GM21390 (cell line): ENCODE measurements around the gene IL1R2.

ENCODE experiments used
- ATAC-seq: cut with Tn5 transposase; IDR thresholded peaks from one replicate; pipeline ENCODE4 v1.9.1; 2021; ENCODE audit not compliant: unreplicated experiment

IL1R2 gene

DNA sequence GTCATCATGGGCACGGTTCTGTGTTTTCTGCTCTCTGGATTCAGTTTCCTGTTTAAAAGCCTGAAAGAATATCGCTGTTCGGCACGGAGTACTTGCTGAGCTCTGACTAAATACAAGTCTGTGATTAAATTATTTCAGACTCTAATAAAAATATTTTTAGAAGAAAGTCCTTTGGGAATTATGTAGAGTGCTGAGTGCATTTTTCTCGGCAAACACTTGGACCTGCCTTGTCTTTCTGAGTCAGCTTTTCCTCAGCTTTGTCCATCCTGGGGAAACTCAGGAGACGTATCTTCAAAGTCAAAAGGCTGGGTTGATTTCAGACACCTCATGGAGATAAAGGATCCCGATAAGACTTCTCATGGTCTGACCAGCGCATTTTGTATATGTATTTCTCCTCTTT, 45.9 kb downstream of the IL1R2 start:
- no peak for ATAC-seq

DNA sequence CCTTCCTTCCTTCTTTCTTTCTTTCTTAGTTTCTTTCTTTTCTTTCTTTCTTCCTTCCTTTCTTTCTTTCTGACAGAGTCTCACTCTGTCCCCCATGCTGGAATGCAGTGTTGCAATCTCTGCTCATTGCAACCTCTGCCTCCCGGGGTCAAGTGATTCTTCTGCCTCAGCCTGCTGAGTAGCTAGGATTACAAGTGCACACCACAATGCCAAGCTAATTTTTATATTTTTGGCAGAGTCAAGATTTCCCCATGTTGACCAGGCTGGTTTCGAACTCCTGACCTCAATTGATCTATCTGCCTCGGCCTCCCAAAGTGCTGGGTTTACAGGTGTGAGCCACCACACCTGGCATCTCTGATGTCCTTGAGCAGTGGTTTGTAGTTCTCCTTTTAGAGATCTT, 48.5 kb downstream of the IL1R2 start:
- ATAC-seq, result no peak

GRCh38 chr2:102041351-102041750, 49.6 kb downstream of the IL1R2 start:
- no peak for ATAC-seq

DNA sequence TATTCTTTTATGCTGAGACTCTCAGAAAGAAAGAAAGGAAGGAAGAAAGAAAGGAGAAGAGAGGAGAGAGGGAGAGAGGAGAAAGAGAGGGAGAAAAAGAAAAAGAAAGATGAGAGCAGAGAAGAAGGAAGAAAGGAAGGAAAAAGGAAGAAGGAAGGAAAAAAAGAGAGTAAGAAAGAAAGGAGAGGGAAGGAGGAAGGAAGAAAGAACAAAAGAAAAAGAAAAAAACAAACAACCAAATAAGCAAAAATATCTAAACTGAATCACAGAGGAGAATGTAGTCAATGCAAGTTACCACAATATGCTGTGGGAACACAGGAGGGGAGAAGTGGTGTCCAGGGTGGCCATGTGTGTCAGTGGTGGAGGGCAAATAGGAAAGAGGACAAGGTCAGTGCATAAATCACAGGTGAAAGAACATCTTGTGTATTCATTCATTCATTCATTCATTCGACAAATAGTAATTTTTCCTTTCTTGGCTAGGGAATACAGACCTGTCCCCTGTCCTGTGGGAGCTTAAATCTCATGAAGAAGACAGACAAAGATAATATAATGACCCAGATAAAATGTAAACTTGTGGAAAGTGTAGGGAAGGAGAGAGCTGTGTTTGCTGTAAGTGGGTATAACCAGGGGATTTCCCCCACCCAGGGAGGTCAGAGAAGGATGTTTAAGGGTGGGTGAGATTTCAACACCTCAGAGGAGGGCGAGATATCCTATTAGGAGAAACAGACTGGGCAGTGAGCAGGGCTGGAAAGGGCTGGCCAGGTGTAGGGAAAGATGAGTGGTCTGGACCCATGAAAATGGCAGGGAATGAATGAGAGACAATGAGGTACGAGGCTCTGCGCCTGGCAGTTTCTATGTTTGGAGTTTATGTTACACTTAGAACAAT, 50.7 kb downstream of the IL1R2 start:
- no peak for ATAC-seq

- no peak for ATAC-seq
Observed at GRCh38 chr2:102043560-102043959, 51.8 kb downstream of the IL1R2 start.

- no peak for ATAC-seq
Observed at GRCh38 chr2:102044235-102044896, 52.6 kb downstream of the IL1R2 start.

- ATAC-seq, result no peak
Observed at GRCh38 chr2:102044967-102045489, 53.3 kb downstream of the IL1R2 start.

DNA sequence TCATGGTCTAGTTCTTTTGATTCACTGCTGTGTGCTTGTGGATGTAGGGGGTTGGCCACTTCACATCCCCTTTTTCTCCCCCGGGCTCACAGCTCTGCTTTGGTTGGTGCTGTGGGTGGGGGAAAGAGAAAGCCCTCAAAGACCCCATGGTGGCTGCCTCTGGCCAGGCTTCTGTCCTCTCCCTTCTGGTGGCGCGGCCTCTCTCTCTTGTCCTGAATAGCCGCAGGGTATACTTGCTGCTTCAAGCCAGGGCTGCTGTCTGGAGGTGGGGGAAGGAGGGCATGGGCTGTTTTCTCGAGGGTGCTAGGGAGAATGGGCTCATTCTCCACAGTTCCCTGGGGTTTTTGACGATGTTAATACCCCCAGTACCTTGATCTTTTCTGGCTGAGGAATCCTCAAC, 53.9 kb downstream of the IL1R2 start:
- no peak for ATAC-seq

DNA sequence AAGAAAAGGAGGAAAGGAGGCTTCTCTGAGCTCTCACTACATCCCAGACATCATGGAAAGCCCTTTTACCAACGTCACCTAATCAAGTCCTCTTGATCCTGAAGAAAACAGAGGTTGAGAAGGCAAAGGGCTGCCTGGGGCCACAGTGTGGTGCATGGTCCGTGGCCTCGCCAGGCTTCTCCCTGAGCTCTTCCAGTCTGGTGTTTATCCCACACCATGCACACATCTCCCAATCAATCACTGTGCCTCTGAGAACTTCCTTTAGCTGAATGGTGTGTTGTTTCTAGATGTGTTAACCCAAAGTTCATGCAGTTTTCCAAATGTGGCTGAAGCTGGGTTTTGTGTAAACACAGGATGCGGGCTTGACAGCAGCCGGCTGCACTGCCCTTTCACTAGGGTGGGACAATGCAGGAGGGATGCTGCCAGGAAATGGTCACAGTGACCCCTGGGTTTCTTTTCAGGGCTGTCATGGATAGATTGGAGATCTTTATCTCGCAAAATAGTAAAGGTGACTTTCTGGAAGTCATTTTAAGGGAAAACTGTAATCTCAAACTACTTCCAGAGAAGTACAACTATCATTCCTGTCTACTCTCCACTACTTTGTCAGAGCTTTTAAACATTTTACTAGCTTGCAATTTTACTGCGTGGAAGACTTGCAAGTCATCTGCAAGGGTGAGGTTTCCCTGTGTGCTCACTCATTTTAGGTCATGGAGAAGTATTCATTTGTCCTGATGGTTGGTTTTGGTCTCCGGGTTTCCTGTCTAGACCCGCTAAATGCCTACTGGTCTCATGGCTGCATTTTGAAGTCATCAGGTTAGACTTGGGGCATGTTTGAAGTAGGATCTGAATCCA, 54.6 kb downstream of the IL1R2 start:
- no peak for ATAC-seq

DNA sequence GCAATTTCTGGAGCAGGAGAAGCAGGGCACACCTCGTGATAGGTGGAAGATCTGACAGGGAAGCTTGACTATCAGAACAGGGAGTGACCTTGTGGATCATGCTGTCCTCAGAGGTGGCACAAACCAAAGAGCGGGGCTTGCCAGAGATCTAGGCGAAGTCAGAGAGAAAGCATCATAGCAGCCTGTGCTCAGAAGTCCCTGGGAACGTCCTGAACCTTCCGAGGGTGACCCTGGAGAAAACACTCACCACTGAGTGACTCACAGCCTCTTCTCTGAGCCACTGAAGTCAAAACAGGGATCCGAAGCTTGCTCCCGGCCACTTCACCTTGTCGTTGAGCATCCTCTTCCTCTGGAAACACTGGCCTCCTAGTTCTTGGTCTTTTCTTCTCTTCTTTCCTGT, 56.7 kb downstream of the IL1R2 start:
- ATAC-seq, result no peak

- no peak for ATAC-seq
Observed at GRCh38 chr2:102049756-102050443, 58.1 kb downstream of the IL1R2 start.

DNA sequence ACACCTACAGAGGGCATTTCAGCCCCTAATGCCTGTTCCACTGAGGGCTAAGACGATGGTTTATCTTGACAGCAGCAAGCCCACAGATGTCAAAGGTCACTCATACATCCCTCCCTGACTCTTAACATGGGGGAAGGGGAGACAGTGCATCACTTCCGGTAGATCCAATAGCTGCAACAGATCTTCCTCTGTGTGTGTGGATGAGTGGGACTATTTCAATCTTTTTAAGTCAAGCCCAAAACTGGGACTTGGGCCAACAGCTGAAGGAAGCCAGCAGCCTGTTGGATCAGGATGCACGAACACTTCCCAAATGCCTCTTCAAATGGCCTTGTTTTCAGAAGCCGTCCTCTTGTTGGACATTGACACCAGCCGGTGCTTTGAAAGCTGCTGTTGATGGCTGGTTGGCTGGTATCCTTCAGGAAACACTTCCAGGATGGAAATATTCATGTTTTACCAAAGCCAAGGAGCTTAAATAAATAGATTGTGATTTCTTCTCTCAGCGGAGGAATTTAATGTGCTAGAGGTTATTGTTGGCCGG, 59.2 kb downstream of the IL1R2 start:
- no peak for ATAC-seq

DNA sequence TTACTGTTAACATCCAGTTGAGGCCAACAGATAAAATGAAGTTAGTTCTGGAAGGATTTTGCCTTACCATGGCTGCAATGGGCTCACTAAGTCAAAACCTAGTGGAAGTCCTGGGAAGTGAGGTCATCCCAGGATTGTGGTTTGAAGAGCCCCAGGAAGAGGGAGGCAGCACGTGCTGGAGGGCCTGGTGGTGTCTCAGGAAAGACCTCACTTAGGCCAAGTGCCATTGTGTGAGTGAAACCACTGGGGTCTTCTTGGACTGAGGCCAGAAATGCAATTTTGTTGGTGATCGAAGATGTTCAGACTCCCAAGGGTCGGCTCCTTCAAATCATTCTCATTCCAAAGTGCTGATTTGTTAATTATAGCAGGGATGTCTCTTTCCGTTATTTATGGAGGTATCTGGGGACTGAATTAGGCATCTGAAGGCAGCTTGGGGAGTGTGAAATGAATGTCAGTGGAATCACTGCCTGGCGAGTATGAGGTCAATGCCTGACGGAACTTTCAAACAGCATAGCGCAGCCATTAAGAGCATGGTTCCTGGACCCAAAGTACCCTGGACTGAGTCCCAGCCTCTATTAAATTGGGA, 60.0 kb downstream of the IL1R2 start:
- ATAC-seq, result no peak

DNA sequence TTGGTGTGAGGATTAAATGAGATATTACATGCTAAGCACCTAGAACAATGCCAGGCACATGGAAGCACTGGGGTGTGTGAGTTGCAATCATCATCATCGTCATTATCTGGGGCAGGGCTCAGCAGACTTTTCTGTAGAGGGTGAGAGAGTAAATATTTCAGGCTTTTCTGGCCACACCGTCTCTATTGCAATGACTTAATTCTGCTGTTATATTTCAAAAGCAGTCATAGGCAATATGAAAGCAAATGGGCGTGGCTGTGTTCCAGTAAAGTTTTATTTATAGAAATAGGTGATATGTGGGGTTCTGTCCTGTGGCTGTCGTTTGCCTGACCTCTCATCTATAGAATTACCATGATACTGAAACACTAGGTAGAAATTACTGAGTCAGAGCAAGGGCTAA, 60.6 kb downstream of the IL1R2 start:
- ATAC-seq, result no peak

DNA sequence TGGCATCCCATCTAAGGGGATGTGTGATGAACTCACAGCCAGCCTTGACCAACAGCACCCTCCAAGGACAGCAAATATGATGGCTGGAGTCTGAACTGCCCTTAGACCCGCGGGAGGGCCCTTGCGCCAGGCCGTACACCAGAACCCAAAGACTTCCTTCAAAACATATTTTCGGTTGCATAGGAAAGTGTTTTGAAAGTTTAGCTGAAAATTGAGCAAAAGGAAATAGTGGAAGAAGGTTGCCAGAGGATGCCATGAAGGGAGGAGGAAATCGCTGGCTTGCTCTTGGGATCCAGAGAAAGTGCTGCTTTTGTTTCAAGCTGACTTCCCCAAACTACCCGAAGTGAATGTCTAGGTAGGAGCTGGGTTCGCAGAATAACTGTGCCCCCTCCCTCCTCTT, 61.3 kb downstream of the IL1R2 start:
- no peak for ATAC-seq

GRCh38 chr2:102055346-102055990, 63.7 kb downstream of the IL1R2 start:
- no peak for ATAC-seq

DNA sequence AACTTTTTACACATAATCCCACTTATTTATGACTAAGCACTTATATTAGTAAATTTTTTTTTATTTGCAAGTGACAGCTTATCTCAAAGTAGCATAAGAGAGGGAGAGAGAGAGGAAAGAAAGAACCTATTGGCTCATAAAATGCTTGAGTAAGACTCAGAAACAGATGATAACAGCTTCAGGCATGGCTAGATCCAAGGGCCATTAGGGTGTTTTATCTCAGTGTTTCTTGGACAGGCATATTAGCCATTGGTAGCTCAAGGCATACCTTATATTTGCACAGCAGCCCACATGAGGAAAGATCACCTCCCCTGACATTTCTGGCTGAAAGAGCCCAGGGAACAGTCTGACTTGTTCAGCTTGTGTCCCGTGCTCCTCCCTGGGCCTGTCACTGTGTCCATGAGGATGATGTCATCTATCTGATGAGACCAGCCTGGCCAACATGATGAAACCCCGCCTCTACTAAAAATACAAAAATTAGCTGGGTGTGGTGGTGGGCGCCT, 64.4 kb downstream of the IL1R2 start:
- ATAC-seq, result no peak

DNA sequence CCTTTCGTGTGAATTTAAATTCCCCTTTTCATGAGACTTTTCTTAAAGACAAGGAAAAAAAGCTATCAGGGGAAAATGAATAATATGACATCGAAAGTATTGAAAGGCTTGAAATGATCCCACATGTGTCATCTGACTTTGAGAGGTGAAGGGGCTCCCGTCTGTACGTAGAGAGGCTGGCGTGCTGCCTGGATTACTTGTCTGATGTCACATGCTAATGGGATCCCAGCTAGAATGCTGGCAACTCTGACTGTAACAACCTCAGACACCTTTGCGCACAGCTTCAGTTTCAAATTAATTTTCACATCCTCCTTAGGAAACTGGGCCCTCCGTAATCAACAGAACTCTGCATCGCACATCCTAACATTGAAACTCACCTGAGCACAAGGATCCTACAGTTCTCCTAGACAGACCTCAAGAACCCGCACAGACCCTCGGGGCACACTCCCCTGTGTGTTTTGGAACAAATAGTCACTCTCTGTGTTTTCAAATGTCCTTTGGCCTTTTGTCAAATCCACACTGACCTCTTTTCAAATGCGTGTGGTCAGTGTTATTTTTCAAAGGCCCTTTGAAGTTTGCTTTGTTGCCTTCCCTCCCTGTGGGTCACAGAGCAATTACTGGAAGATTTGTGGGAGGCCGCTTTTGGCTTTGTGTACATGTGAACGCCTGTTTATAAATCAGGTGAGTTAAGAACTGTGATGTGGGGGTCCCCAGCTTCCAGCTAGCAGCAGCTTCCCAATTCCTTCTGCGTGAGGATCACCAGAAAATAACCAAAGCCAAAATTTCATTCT, 65.9 kb downstream of the IL1R2 start:
- ATAC-seq, result no peak
